ENCODE measurements around the gene UBR1.

GRCh38 chr15:42919308-42919707 is 186.5 kb downstream of the UBR1 start:
- TF ChIP-seq CTCF (conservative IDR thresholded peaks at IDR 0.05; ENCODE audit: low read length) (no peak), EZH2phosphoT487 (IDR thresholded peaks at IDR 0.05; ENCODE audit: borderline replicate concordance, low read depth, low read length) (no peak)

Data from OCI-LY7 (cell line).